Mucosa of descending colon (tissue), 3 donors: ENCODE data around the gene THAP11. TPM values are rescaled to one million over a fixed set of nuclear protein-coding genes. Genes with fewer than 3 reads are reported as not detected.

Experiments used
- ATAC-seq: fragments of 200-7000 bp; cut with Tn5 transposase; one replicate; pipeline ENCODE4 v1.9.1; 2020; ENCODE audit warnings: mild to moderate bottlenecking, moderate library complexity
- DNase-seq, 3 donors: peaks; one replicate each; pipeline ENCODE4 v3.0.0-alpha.2; 2020
- H3K36me3 ChIP-seq: fragments of 200-600 bp; one replicate; pipeline ENCODE4 v1.8.0; 2021; ENCODE audit warnings: low read depth, mild to moderate bottlenecking
- H3K4me1 ChIP-seq: fragments of 200-600 bp; one replicate; pipeline ENCODE4 v1.8.0; 2021; ENCODE audit warnings: low read depth, mild to moderate bottlenecking
- H3K4me3 ChIP-seq: fragments of 200-600 bp; one replicate; pipeline ENCODE4 v1.8.0; 2021; ENCODE audit warnings: mild to moderate bottlenecking
- H3K9me3 ChIP-seq: fragments of 200-600 bp; one replicate; pipeline ENCODE4 v1.8.0; 2021; ENCODE audit warnings: mild to moderate bottlenecking
- intact Hi-C, 2 donors: fragments of 100-400 bp; cut with DNase I in 1 of 2; cut with micrococcal nuclease in 1 of 2; formaldehyde crosslinking; loops; one replicate each; pipeline versions ENCODE4 v1.11.0 to v1.11.1; 2022; cut with DNase I, micrococcal nuclease
- total RNA-seq, 3 donors: library from RNA; stranded (reverse); fragmentation: NEBNext Ultra II Directional in 2 of 3; extraction: Animal tissue kit (Norgen Biotek cat#: 25700) in 2 of 3; gene quantifications; one replicate each; pipeline versions ENCODE4 v1.2.1 to v1.2.4, GENCODE V29; 2021 to 2023
- TF ChIP-seq, protein P1 (sequence below): fragments of 200-600 bp; IDR thresholded peaks from one replicate; pipeline ENCODE4 v1.8.0; 2022; ENCODE audit warnings: antibody characterized with exemption, mild to moderate bottlenecking
- donor health status: DM: no; HTN: no; CAD: no; lungs with moderate emphysema.
- donor health status: DM: no; HTN: no; CAD: no.
- donor health status: DM: no; HTN: yes; CAD: no.

THAP11 gene
- total RNA-seq, 3 donors from 2014 or later: 18.1 to 43.3 (median 20.5) TPM

DNA sequence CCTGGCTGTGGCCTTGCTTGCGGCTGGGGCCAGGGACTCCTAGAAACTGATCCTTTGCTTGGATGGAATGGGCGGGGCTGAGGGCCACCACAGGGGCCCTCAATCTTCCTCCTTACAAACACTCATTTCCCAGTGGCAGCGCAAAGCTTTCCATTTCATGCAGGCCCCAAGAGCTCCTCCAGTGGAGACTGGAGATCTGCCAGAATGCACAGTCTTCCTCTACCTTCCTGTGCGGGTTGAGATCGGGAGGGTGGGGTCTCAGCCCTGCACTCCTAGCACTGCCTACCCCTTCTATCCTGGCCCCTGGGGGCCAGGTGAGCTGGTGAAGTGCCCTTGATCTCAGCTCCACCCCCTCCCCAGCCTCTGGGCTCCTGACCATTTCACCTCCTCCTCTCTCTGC, 44.3 kb downstream of the THAP11 start:
- ATAC-seq (no peak), DNase-seq (no peak)
- Histone ChIP-seq H3K4me3 (no peak overlapping the region), H3K9me3 (no peaks in the 10 kb centered on the region), H3K36me3 (no peaks in the 10 kb centered on the region), H3K4me1 (no peaks in the 10 kb centered on the region)
- TF ChIP-seq, protein P1, sequence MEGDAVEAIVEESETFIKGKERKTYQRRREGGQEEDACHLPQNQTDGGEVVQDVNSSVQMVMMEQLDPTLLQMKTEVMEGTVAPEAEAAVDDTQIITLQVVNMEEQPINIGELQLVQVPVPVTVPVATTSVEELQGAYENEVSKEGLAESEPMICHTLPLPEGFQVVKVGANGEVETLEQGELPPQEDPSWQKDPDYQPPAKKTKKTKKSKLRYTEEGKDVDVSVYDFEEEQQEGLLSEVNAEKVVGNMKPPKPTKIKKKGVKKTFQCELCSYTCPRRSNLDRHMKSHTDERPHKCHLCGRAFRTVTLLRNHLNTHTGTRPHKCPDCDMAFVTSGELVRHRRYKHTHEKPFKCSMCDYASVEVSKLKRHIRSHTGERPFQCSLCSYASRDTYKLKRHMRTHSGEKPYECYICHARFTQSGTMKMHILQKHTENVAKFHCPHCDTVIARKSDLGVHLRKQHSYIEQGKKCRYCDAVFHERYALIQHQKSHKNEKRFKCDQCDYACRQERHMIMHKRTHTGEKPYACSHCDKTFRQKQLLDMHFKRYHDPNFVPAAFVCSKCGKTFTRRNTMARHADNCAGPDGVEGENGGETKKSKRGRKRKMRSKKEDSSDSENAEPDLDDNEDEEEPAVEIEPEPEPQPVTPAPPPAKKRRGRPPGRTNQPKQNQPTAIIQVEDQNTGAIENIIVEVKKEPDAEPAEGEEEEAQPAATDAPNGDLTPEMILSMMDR: no peak
- intact Hi-C loops: loop anchor here in 1 of 2 donors (10.0 kb wide), 1 partner anchor 48 kb away; the partner anchor contains the start of genes CTRL and PSMB10

DNA sequence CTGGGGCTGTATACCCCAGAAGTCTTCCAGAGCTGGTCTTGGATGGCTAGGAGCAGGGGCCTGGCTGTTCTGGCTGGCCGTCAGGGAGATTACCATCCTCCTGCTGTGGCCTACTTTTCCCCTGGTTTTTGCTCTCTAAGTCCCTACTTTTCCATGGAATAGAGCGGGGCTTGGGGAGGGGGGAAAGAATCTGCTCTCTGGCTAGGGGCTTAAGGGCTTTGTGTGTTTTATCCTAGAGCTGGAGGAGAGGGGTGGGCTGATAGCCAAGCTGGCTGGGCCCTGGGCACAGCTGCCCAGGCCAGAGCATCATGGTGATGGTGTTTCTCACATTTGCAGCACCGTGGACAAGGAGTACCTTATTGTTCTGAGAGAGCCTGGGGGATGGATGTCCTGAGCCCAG, 46.2 kb downstream of the THAP11 start:
- TF ChIP-seq, protein P1: no peak
- Histone ChIP-seq H3K9me3 (no peaks in the 10 kb centered on the region), H3K36me3 (no peaks in the 10 kb centered on the region), H3K4me3 (no peak overlapping the region), H3K4me1 (peaks cover 7% of the 10 kb centered on the region)
- intact Hi-C loops: loop anchor here in 1 of 2 donors (10.0 kb wide), 1 partner anchor 46 kb away; the partner anchor contains the start of genes CTRL and PSMB10
- no peak for ATAC-seq
- no peak for DNase-seq

DNA sequence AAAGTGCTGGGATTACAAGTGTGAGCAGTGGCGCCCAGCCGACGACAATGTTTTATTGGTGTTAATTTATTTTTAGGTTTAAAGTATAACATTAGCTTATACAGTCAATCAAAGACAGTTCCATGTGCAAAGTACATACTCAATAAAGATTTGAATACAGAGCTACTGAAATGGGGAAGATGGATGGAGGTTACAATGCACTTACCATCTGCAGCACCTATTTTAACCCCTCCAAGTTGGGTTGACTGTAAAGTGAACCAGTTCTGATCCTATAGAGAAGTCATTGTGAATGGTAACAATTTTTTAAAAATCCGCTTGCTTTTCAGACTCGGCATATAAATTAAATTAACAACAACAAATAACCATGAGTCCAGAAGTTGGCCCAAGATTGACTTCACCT, 50.3 kb downstream of the THAP11 start:
- no peaks in the 10 kb centered on the region for H3K9me3 ChIP-seq
- intact Hi-C loops: no loop called here
- no peak for ATAC-seq
- H3K4me1 ChIP-seq: peaks cover 26% of the 10 kb centered on the region
- no peaks in the 10 kb centered on the region for H3K36me3 ChIP-seq
- TF ChIP-seq, protein P1: no peak
- H3K4me3 ChIP-seq: no peak overlapping the region
- no peak for DNase-seq

DNA sequence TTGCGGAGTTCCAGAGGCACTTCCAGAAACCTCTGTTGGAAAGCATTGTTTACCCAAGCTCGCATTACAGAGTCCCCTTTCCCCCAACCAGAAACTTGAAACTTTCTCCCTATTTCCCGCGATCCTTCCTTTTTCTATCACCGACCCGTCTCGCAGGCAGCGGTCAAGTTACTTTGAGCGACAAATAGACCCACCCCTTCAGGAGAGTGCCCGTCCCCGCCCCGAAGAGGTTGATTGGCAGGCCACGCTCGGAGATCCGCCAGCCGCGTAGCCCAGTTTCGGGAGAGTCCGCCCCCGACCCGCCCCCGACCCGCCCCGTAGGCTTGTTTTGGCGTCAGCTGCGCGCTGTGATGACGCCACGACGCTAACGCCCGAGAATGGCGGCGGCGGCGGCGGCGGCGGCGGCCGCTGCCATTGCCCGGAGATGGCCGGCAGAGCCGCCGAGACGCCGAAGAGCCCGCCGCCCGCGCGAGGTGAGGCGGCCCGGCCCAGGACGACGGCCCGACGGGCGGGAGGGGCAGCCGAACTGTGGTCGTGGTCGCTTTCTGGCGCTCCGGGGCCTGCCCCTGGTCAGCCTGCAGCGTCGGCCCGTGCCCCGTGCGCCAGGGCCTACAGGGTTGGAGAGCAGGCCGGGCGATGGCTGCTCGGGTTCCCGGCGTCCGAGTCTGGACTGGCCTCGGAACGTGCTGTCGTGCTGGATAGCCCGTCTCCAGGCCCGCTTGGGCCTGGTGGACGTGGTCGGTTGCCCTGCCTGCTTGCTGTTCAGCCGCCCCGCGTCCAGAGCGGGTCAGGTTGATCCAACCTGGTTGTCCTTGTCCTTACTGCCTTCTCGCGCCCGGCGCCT, 51.0 kb downstream of the THAP11 start, which contains the start of gene PSKH1:
TSS of gene PSKH1 (plus strand) at position 356 of the 844 bp plus-strand sequence. CDS start 15,496 bp downstream, outside the sequence.
- Histone ChIP-seq H3K4me3 (peak within 1 kb of the TSS; percentile 93), H3K36me3 (no peaks in the 10 kb centered on the region), H3K4me1 (peaks cover 33% of the 10 kb centered on the region), H3K9me3 (no peaks in the 10 kb centered on the region)
- TF ChIP-seq, protein P1: no peak
- intact Hi-C loops: no loop called here
- peak; percentile 96 for ATAC-seq
- DNase-seq: peak; percentile 97 to 98 (median 98)

Other genes starting within 250 kb of the THAP11 start
- gene CARMIL2, start 197.2 kb upstream of the THAP11 start, total RNA-seq: 1 to 10 TPM; 1.8 to 4.9 (median 4.2) TPM
- gene ACD, start 182.1 kb upstream of the THAP11 start, total RNA-seq: 10 to 100 TPM in 2 of 3 donors, 1 to 10 TPM in 1; 8.9 to 17.1 (median 11.5) TPM
- 1 to 10 TPM; 2.3 to 9.1 (median 3.7) TPM for gene PARD6A, start 181.4 kb upstream of the THAP11 start, total RNA-seq
- gene ENKD1, start 175.6 kb upstream of the THAP11 start, total RNA-seq: 10 to 100 TPM in 1 of 3 donors, 1 to 10 TPM in 2; 8.5 to 23.3 (median 9.0) TPM
- 1 to 10 TPM in 2 of 3 donors, under 1 TPM in 1; 0.67 to 6.8 (median 1.2) TPM for gene C16orf86, start 175.5 kb upstream of the THAP11 start, total RNA-seq
- 10 to 100 TPM; 25.6 to 29.2 (median 27.9) TPM for gene GFOD2, start 123.0 kb upstream of the THAP11 start, total RNA-seq
- 10 to 100 TPM; 19.6 to 24.1 (median 20.6) TPM for gene RANBP10, start 35.8 kb upstream of the THAP11 start, total RNA-seq
- 1 to 10 TPM in 1 of 3 donors, under 1 TPM in 2; 0.41 to 2.0 (median 0.48) TPM for gene TSNAXIP1, start 35.4 kb upstream of the THAP11 start, total RNA-seq
- 10 to 100 TPM; 56.0 to 69.3 (median 58.0) TPM for gene NUTF2, start 4.6 kb downstream of the THAP11 start, total RNA-seq
- 10 to 100 TPM; 33.2 to 55.0 (median 36.6) TPM for gene CENPT, start 5.4 kb downstream of the THAP11 start, total RNA-seq
- 10 to 100 TPM; 58.3 to 82.0 (median 64.6) TPM for gene EDC4, start 30.7 kb downstream of the THAP11 start, total RNA-seq
- under 1 TPM in 2 of 3 donors, not detected in 1; 0.49 to 0.99 TPM for gene NRN1L, start 42.6 kb downstream of the THAP11 start, total RNA-seq
- gene PSKH1, start 50.9 kb downstream of the THAP11 start, total RNA-seq: 10 to 100 TPM; 33.8 to 43.3 (median 38.1) TPM
- gene CTRL, start 89.5 kb downstream of the THAP11 start, total RNA-seq: 1 to 10 TPM in 1 of 3 donors, under 1 TPM in 2; 0.61 to 2.3 (median 0.80) TPM
- gene PSMB10, start 94.5 kb downstream of the THAP11 start, total RNA-seq: 100 to 1,000 TPM in 2 of 3 donors, 10 to 100 TPM in 1; 96.9 to 175 (median 139) TPM
- gene LCAT, start 101.8 kb downstream of the THAP11 start, total RNA-seq: 10 to 100 TPM in 1 of 3 donors, 1 to 10 TPM in 2; 2.2 to 20.3 (median 9.4) TPM
- 10 to 100 TPM in 2 of 3 donors, 1 to 10 TPM in 1; 4.0 to 68.5 (median 22.2) TPM for gene SLC12A4, start 126.3 kb downstream of the THAP11 start, total RNA-seq
- not detected for gene DPEP3, start 138.2 kb downstream of the THAP11 start, total RNA-seq
- 1 to 10 TPM; 1.5 to 2.8 (median 1.6) TPM for gene DPEP2, start 157.2 kb downstream of the THAP11 start, total RNA-seq
- gene DPEP2NB, start 173.6 kb downstream of the THAP11 start, total RNA-seq: not detected
- gene DDX28, start 180.9 kb downstream of the THAP11 start, total RNA-seq: 1 to 10 TPM; 6.1 to 7.2 (median 6.8) TPM
- 10 to 100 TPM; 11.6 to 13.5 (median 12.6) TPM for gene DUS2, start 181.0 kb downstream of the THAP11 start, total RNA-seq
- 10 to 100 TPM; 24.2 to 44.0 (median 25.5) TPM for gene NFATC3, start 243.1 kb downstream of the THAP11 start, total RNA-seq